ENCODE results near the gene SF3A2. TPM values are rescaled to one million over a fixed set of nuclear protein-coding genes. Genes with fewer than 3 reads are reported as not detected.
A peak's percentile ranks its signal among the peaks of the same experiment; 100 is the strongest.

Gene SF3A2
- total and polyA plus RNA-seq, 4 donors: 2.2 to 32.0 (median 13.2) TPM

GRCh38 chr19:2273356-2274184 is 36.9 kb downstream of the SF3A2 start:
- DNase-seq (ENCODE audit: low spot score): peak; percentile 85
- WGBS: 12% methylated on average over 45 of the region's 45 CpGs
- TF ChIP-seq, protein P1, sequence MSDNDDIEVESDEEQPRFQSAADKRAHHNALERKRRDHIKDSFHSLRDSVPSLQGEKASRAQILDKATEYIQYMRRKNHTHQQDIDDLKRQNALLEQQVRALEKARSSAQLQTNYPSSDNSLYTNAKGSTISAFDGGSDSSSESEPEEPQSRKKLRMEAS (IDR thresholded peaks at IDR 0.05): no peak
- peak; percentile 82 for TF ChIP-seq NR2F2 (IDR thresholded peaks at IDR 0.05)
- no peak for TF ChIP-seq HNF4A (conservative IDR thresholded peaks at IDR 0.05)
- TF ChIP-seq RXRA (IDR thresholded peaks at IDR 0.05): peak in 1 of 2 donors; percentile 20
- TF ChIP-seq RAD21 (IDR thresholded peaks at IDR 0.05): peak; percentile 84 to 87
- peak; percentile 63 to 86 for TF ChIP-seq GABPA (IDR thresholded peaks at IDR 0.05 in 1 of 2, conservative IDR thresholded peaks at IDR 0.05 in 1 of 2)
- TF ChIP-seq, protein P2, sequence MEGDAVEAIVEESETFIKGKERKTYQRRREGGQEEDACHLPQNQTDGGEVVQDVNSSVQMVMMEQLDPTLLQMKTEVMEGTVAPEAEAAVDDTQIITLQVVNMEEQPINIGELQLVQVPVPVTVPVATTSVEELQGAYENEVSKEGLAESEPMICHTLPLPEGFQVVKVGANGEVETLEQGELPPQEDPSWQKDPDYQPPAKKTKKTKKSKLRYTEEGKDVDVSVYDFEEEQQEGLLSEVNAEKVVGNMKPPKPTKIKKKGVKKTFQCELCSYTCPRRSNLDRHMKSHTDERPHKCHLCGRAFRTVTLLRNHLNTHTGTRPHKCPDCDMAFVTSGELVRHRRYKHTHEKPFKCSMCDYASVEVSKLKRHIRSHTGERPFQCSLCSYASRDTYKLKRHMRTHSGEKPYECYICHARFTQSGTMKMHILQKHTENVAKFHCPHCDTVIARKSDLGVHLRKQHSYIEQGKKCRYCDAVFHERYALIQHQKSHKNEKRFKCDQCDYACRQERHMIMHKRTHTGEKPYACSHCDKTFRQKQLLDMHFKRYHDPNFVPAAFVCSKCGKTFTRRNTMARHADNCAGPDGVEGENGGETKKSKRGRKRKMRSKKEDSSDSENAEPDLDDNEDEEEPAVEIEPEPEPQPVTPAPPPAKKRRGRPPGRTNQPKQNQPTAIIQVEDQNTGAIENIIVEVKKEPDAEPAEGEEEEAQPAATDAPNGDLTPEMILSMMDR (IDR thresholded peaks at IDR 0.05; ENCODE audit: low read depth, low read length, missing input control): peak; percentile 95
- no peak for TF ChIP-seq HNF4G (IDR thresholded peaks at IDR 0.05)
- TF ChIP-seq FOXA2 (IDR thresholded peaks at IDR 0.05): no peak
- TF ChIP-seq FOXA1 (IDR thresholded peaks at IDR 0.05): no peak
- no peak for TF ChIP-seq TAF1 (conservative IDR thresholded peaks at IDR 0.05)
- H3K9ac ChIP-seq (ENCODE audit: low read depth in 1 of 2, low read length in 2 of 2): peak overlapping the region in 1 of 2 donors; percentile 17
- peak overlapping the region; percentile 52 to 64 for H3K27ac ChIP-seq (ENCODE audit: low read depth in 1 of 2, low read length in 2 of 2)
- H3K4me3 ChIP-seq (ENCODE audit: low read depth in 1 of 3, low read length in 3 of 3): peak overlapping the region in 2 of 3 donors; percentile 21 to 29
- H3K36me3 ChIP-seq (ENCODE audit: control insufficient read depth in 4 of 4, insufficient read depth in 3 of 4, low read depth in 1 of 4, low read length in 3 of 4): peaks cover 4 to 9% (median 8%) of the 10 kb centered on the region in 4 donors
- H3K27me3 ChIP-seq (ENCODE audit: control insufficient read depth in 4 of 4, insufficient read depth in 4 of 4, low read length in 3 of 4): no peaks in the 10 kb centered on the region
- H3K4me1 ChIP-seq (ENCODE audit: control insufficient read depth in 4 of 4, insufficient read depth in 4 of 4, low read length in 3 of 4): peaks cover 10 to 42% (median 32%) of the 10 kb centered on the region in 4 donors
- no peaks in the 10 kb centered on the region for H3K9me3 ChIP-seq (ENCODE audit: control insufficient read depth in 4 of 4, low read length in 3 of 4)

GRCh38 chr19:2274185-2274711 is 37.6 kb downstream of the SF3A2 start:
- Histone ChIP-seq H3K27ac (ENCODE audit: low read depth in 1 of 2, low read length in 2 of 2) (peak overlapping the region; percentile 45 to 52), H3K9me3 (ENCODE audit: control insufficient read depth in 4 of 4, low read length in 3 of 4) (no peaks in the 10 kb centered on the region), H3K4me1 (ENCODE audit: control insufficient read depth in 4 of 4, insufficient read depth in 4 of 4, low read length in 3 of 4) (peaks cover 10 to 38% (median 32%) of the 10 kb centered on the region in 4 donors), H3K9ac (ENCODE audit: low read depth in 1 of 2, low read length in 2 of 2) (peak overlapping the region in 1 of 2 donors; percentile 17), H3K4me3 (ENCODE audit: low read depth in 1 of 3, low read length in 3 of 3) (no peak overlapping the region), H3K36me3 (ENCODE audit: control insufficient read depth in 4 of 4, insufficient read depth in 3 of 4, low read depth in 1 of 4, low read length in 3 of 4) (peaks cover 4 to 9% (median 8%) of the 10 kb centered on the region in 4 donors), H3K27me3 (ENCODE audit: control insufficient read depth in 4 of 4, insufficient read depth in 4 of 4, low read length in 3 of 4) (no peaks in the 10 kb centered on the region)
- no peak for DNase-seq (ENCODE audit: low spot score)
- whole genome bisulfite sequencing: 76% methylated on average over 9 of the region's 9 CpGs
- TF ChIP-seq SP1 (IDR thresholded peaks at IDR 0.05): no peak

GRCh38 chr19:2274931-2275535 is 38.4 kb downstream of the SF3A2 start:
- Histone ChIP-seq H3K27ac (ENCODE audit: low read depth in 1 of 2, low read length in 2 of 2) (no peak overlapping the region), H3K27me3 (ENCODE audit: control insufficient read depth in 4 of 4, insufficient read depth in 4 of 4, low read length in 3 of 4) (no peaks in the 10 kb centered on the region), H3K4me3 (ENCODE audit: low read depth in 1 of 3, low read length in 3 of 3) (no peak overlapping the region), H3K9ac (ENCODE audit: low read depth in 1 of 2, low read length in 2 of 2) (no peak overlapping the region), H3K36me3 (ENCODE audit: control insufficient read depth in 4 of 4, insufficient read depth in 3 of 4, low read depth in 1 of 4, low read length in 3 of 4) (peaks cover 4 to 9% (median 8%) of the 10 kb centered on the region in 4 donors), H3K9me3 (ENCODE audit: control insufficient read depth in 4 of 4, low read length in 3 of 4) (no peaks in the 10 kb centered on the region), H3K4me1 (ENCODE audit: control insufficient read depth in 4 of 4, insufficient read depth in 4 of 4, low read length in 3 of 4) (peaks cover 10 to 38% (median 32%) of the 10 kb centered on the region in 4 donors)
- WGBS: 65% methylated on average over 16 of the region's 16 CpGs
- peak; percentile 64 for DNase-seq (ENCODE audit: low spot score)
- TF ChIP-seq RAD21 (IDR thresholded peaks at IDR 0.05) (peak; percentile 75 to 84), JUND (IDR thresholded peaks at IDR 0.05) (no peak)
- TF ChIP-seq, protein P2 (IDR thresholded peaks at IDR 0.05; ENCODE audit: low read depth, low read length, missing input control): peak; percentile 55
